Colon (tissue), 2 donors: ENCODE results near the gene SMAD2.
"Not testable (repeated sequence)": the region's sequence is repeated elsewhere in the genome, so short reads cannot be mapped to it uniquely, and the experiment has no call there.

Experiments used
- FAIRE-seq: peaks from 2 replicates; lab custom pipeline; 2012; peaks lifted over from hg19 to GRCh38; lab: Jason Lieb, UNC
- donor health status: control.
- donor health status: control.

Gene SMAD2

DNA sequence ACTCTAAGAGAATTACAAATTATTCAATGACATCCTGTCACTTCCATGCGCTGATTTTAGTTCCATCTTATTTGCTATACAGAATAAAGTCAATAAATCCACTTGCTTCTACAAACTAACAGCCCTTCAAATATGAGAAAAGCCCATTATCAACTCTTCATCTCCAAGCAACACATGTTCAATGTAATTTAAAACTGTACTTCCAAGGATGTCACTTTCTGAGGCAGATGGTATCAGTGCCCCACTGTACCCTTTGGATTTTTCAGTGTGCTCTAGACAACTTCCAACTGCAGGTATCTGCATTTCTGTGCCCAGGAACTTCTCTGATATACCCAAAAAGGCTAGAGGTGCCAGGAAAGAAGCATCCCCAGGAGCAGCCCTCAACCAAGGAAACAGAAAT, 87.6 kb downstream of the SMAD2 start:
- no peak for FAIRE-seq

- no peak for FAIRE-seq
Observed at GRCh38 chr18:47838396-47838795, 92.1 kb downstream of the SMAD2 start.

DNA sequence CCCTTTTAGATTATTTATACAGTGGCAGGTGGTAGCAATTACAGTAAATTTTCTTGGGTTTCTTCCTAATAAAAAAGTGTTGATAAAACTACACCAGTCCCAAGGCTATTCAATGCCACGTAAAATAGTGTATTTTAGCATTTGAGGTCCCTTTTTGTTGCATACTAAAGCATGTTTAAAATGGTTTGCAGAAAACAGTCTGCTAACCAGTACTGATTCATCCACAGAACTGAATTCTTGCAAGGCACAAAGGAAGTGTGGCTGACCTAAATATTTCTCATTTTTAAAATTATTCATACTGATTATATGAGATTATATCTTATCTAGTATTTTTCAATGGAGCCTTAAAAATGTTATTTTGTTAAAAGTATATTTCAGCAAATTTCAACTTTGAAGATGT, 98.1 kb downstream of the SMAD2 start:
- no peak for FAIRE-seq

DNA sequence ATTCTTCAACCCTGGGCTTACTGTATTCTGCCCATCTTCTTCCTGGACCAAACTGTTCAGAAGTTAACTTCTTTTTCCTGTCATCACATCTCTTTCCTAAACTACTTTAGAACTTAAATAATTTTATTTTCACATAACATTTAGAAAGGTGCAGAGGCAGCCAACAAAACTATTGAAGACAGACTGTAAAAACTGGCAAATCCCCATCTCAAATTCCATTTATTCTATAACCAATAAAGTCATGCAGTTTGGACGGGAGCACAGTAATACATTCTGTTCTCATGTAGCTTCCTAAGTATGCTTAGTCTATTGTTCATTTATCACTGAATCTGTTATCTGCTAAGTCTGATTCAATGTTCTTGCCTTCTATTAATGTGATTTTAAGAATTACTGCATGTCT, 99.1 kb downstream of the SMAD2 start:
- FAIRE-seq, result no peak

GRCh38 chr18:47830772-47831171, 99.7 kb downstream of the SMAD2 start:
- FAIRE-seq, result no peak

DNA sequence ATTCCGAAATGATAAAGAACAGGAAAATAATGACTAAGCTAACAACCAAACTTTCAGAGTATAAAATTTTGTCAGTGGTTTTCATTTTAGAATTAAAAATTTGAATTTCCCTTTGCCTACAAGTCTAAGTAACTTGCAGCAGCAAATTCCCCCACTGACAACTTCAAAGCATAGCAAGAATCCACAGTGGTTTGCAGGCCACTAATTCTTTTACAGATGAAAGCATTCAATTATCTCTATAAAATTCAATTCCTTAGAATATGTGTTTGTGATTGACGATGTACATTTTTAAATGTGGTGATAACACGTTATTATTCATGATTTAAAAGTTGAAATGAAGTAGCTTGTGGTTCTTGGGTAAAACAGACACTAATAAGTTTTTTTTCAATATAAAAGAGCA, 100.6 kb downstream of the SMAD2 start:
- no peak for FAIRE-seq

GRCh38 chr18:47828031-47828430, 102.4 kb downstream of the SMAD2 start:
- not testable (repeated sequence) for FAIRE-seq

GRCh38 chr18:47826157-47827074, 104.0 kb downstream of the SMAD2 start:
- no peak for FAIRE-seq

DNA sequence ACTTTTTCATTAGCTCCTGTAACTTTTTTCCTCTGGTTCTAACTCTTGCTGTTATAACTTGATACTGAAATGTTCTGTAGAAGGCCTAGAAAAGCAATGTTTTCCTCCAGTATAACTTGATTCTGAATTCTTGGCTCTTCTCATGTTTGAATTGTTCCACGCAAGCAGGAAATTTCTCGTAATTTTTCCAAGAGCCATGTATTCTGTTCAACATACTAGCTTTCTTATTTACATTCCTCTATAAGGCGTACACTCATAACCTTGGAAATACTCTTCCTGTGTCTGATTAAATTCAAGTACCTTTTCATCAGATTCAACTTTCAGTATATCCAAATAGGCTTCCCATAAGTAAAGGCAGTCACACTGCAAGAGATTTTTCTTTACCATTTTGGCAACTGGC, 109.1 kb downstream of the SMAD2 start:
- FAIRE-seq, result no peak

- FAIRE-seq, result no peak
Observed at GRCh38 chr18:47817795-47818077, 112.7 kb downstream of the SMAD2 start.

- no peak for FAIRE-seq
Observed at GRCh38 chr18:47817017-47817794, 113.3 kb downstream of the SMAD2 start.

- no peak for FAIRE-seq
Observed at GRCh38 chr18:47815486-47816270, 114.8 kb downstream of the SMAD2 start.

DNA sequence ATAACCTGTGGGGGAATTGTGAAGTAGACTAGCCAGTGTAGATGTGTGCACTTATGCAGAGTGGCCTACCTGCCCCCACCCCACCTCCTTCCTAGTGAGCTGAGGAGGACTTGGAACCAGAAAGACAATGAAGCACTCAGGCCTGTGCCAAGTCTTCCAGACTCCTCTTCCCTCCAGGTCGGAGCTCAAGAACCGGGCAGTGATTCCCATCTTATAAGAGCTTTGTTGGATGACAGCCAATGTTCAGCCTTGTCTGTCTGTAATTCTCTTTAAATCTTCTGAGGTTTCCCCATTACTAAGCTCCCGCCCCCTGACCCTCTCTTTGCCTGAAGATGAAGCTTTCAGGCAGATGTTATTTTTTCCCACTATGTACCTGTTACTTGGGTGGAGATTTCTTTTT, 121.0 kb downstream of the SMAD2 start:
- FAIRE-seq, result no peak

- no peak for FAIRE-seq
Observed at GRCh38 chr18:47802802-47803201, 127.7 kb downstream of the SMAD2 start.

DNA sequence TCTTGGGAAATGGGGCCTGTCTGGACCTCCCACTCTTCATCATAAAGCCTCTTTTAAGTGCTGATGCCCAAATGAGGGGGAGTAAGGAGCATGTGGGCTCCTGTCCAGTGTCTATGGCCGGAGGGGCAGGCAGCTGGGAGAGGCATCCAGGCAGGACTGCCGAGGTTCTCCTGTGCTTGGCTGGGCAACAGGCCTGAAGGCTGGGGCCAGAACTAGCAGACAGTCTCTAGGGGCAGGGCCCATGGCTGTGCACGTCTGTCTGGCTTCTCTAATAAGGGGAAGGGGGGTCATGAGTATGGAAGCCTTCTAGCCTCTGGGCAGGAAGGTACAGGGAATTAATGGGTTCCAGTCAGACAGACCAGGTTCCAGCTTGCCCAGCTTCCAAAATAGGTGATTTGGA, 128.6 kb downstream of the SMAD2 start:
- FAIRE-seq, result no peak

GRCh38 chr18:47800756-47801155, 129.7 kb downstream of the SMAD2 start:
- FAIRE-seq, result no peak

- FAIRE-seq, result no peak
Observed at GRCh38 chr18:47800248-47800647, 130.2 kb downstream of the SMAD2 start.

- no peak for FAIRE-seq
Observed at GRCh38 chr18:47799376-47799775, 131.1 kb downstream of the SMAD2 start.

GRCh38 chr18:47798366-47798765, 132.1 kb downstream of the SMAD2 start:
- FAIRE-seq, result no peak

DNA sequence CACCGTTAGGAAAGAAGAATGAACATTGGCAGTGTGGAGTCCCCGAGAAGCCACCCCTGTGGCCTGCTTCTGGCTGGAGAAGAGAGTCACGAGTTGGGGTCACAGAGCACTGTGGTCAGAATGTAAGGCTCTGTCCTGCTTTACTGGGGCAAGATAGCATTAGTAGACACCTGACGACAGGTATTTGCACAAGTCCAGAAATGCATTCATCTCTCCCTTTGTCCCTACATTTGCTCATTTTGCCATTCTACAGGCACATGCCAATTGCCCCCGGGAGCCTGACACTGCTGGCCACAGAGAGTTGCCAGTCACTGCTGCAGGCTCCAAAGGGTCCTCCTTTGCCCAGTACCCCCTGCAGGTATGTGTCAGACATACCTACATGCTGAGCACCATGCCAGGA, 133.3 kb downstream of the SMAD2 start:
- no peak for FAIRE-seq

- FAIRE-seq, result no peak
Observed at GRCh38 chr18:47795434-47795814, 135.0 kb downstream of the SMAD2 start.

DNA sequence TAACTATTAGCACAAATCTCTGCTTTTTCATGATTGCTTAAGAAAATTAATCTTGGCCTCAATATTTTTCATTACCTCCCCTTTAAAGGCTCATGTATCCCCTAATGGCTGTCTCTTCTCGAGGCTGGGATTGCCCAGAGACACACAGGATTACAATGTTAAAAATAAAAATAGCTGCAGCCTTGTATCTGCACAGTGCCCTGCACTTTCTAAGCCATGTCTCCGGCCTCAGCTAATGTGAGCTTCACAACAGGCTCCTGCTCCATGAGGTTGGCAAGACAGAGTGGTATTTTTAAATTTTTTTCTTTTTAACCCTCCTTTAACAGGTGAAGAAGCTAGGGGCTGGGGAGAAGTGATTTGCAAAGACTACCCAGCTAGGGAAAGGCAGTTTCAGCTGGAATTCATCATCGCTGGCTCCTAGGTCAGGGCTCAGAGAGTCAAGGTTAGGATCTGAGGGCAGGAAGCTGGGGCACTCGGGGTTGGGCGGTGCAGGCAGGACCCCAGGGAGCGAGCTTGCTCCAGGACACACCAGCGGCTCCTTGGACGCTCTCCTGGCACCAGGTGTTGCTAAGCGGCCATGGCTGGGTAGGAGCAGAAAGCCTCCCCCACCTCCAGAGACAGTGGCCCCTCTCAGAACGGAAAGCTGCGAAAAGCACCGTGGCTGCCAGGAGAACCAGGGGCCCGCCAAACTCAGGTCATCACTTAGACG, 135.6 kb downstream of the SMAD2 start:
- FAIRE-seq, result no peak
